H9 (cell line): Measurements from ENCODE around the gene DNLZ. TPM values are rescaled to one million over a fixed set of nuclear protein-coding genes. Genes with fewer than 3 reads are reported as not detected.

Experiments used
- DNase-seq: peaks from one replicate; pipeline ENCODE4 v3.0.0-alpha.2; 2017
- H2AFZ ChIP-seq: one replicate; pipeline ENCODE4 v1.6.1; 2013; ENCODE audit warnings: mild to moderate bottlenecking, low read length, control low read depth, moderate library complexity
- H2AK5ac ChIP-seq: 2 replicates; pipeline ENCODE4 v1.6.1; 2013; ENCODE audit warnings: low read length, control low read depth, mixed read lengths; ENCODE audit not compliant: insufficient read length
- H2BK120ac ChIP-seq: one replicate; pipeline ENCODE4 v1.6.1; 2013; ENCODE audit warnings: low read depth, mild to moderate bottlenecking, low read length, control low read depth, inconsistent platforms; ENCODE audit not compliant: poor library complexity, severe bottlenecking
- H2BK12ac ChIP-seq: 2 replicates; pipeline ENCODE4 v1.6.1; 2013; ENCODE audit warnings: low read length, control low read depth, mixed read lengths, low read depth; ENCODE audit not compliant: insufficient read length
- H2BK15ac ChIP-seq: 2 replicates; pipeline ENCODE4 v1.6.1; 2013; ENCODE audit warnings: low read depth, low read length, control low read depth
- H2BK20ac ChIP-seq: one replicate; pipeline ENCODE4 v1.6.1; 2013; ENCODE audit warnings: low read depth, mild to moderate bottlenecking, low read length, control low read depth, inconsistent platforms; ENCODE audit not compliant: poor library complexity, severe bottlenecking
- H2BK5ac ChIP-seq: 2 replicates; pipeline ENCODE4 v1.6.1; 2013; ENCODE audit warnings: low read length, control low read depth, mixed read lengths; ENCODE audit not compliant: insufficient read length
- H3K14ac ChIP-seq: 2 replicates; pipeline ENCODE4 v1.6.1; 2013; ENCODE audit warnings: low read length, control low read depth; ENCODE audit not compliant: insufficient read depth
- H3K18ac ChIP-seq: 2 replicates; pipeline ENCODE4 v1.6.1; 2013; ENCODE audit warnings: low read depth, mild to moderate bottlenecking, mixed read lengths, low read length, control low read depth; ENCODE audit not compliant: insufficient read length
- H3K23ac ChIP-seq: 2 replicates; pipeline ENCODE4 v1.6.1; 2013; ENCODE audit warnings: low read length, control low read depth, mixed read lengths, low read depth; ENCODE audit not compliant: insufficient read length
- H3K23me2 ChIP-seq: 2 replicates; pipeline ENCODE4 v1.6.1; 2013; ENCODE audit warnings: low read depth, mild to moderate bottlenecking, mixed read lengths, low read length, control low read depth; ENCODE audit not compliant: insufficient read length, poor library complexity, severe bottlenecking
- H3K27ac ChIP-seq: 2 replicates; pipeline ENCODE4 v1.5.1; 2013; ENCODE audit warnings: low read length, control low read depth, mixed read lengths, low read depth; ENCODE audit not compliant: insufficient read length
- H3K27me3 ChIP-seq: 2 replicates; pipeline ENCODE4 v1.6.1; 2013; ENCODE audit warnings: low read length, control low read depth, inconsistent platforms; ENCODE audit not compliant: insufficient read depth
- H3K4ac ChIP-seq: 2 replicates; pipeline ENCODE4 v1.6.1; 2013; ENCODE audit warnings: low read depth, mild to moderate bottlenecking, control low read depth, inconsistent platforms, low read length, moderate library complexity
- H3K4me1 ChIP-seq: 2 replicates; pipeline ENCODE4 v1.6.1; 2013; ENCODE audit warnings: low read length, control low read depth, inconsistent platforms; ENCODE audit not compliant: insufficient read depth
- H3K4me2 ChIP-seq: 2 replicates; pipeline ENCODE4 v1.6.1; 2013; ENCODE audit warnings: low read length, control low read depth, mixed read lengths; ENCODE audit not compliant: insufficient read length, insufficient read depth
- H3K56ac ChIP-seq: 2 replicates; pipeline ENCODE4 v1.6.1; 2013; ENCODE audit warnings: low read depth, mild to moderate bottlenecking, mixed read lengths, low read length, control low read depth; ENCODE audit not compliant: insufficient read length
- H3K79me1 ChIP-seq: 2 replicates; pipeline ENCODE4 v1.6.1; 2013; ENCODE audit warnings: low read depth, mild to moderate bottlenecking, moderate library complexity, low read length, control low read depth, inconsistent platforms; ENCODE audit not compliant: insufficient read depth, poor library complexity, severe bottlenecking
- H3K79me2 ChIP-seq: 2 replicates; pipeline ENCODE4 v1.6.1; 2013; ENCODE audit warnings: low read length, control low read depth, inconsistent platforms; ENCODE audit not compliant: insufficient read depth
- H3K9ac ChIP-seq: 2 replicates; pipeline ENCODE4 v1.6.1; 2013; ENCODE audit warnings: low read length, control low read depth, mixed read lengths; ENCODE audit not compliant: insufficient read length; ENCODE audit errors: extremely low read depth
- H3K9me3 ChIP-seq: one replicate; pipeline ENCODE4 v1.6.1; 2013; ENCODE audit warnings: low read depth, low read length, inconsistent platforms; ENCODE audit not compliant: control insufficient read depth
- H3T11ph ChIP-seq: one replicate; pipeline ENCODE4 v1.6.1; 2013; ENCODE audit warnings: mild to moderate bottlenecking, low read length, control low read depth, inconsistent platforms
- H4K20me1 ChIP-seq: one replicate; pipeline ENCODE4 v1.6.1; 2013; ENCODE audit not compliant: control insufficient read depth, insufficient read length, insufficient read depth
- H4K5ac ChIP-seq: 2 replicates; pipeline ENCODE4 v1.6.1; 2013; ENCODE audit warnings: low read depth, mild to moderate bottlenecking, mixed read lengths, low read length, control low read depth; ENCODE audit not compliant: insufficient read length
- H4K8ac ChIP-seq: replicated peaks from 2 replicates; pipeline ENCODE4 v1.6.1; 2013; ENCODE audit warnings: low read length, control low read depth, mixed read lengths, low read depth; ENCODE audit not compliant: insufficient read length
- H4K91ac ChIP-seq: 2 replicates; pipeline ENCODE4 v1.6.1; 2013; ENCODE audit warnings: low read depth, mild to moderate bottlenecking, moderate library complexity, mixed read lengths, low read length, control low read depth; ENCODE audit not compliant: insufficient read length
- H3K27ac Mint-ChIP-seq, 3 experiments: 2 replicates in 2 of 3; 3 replicates in 1 of 3; pipeline ENCODE4 v1.8.0; 2020 to 2021; ENCODE audit warnings: mixed read lengths in 3 of 3, mild to moderate bottlenecking in 1 of 3, moderate library complexity in 1 of 3
- H3K27me3 Mint-ChIP-seq: 2 replicates; pipeline ENCODE4 v1.8.0; 2021; ENCODE audit warnings: low read depth, mild to moderate bottlenecking, moderate library complexity, mixed read lengths
- H3K36me3 Mint-ChIP-seq, 3 experiments: 2 replicates in 2 of 3; 3 replicates in 1 of 3; pipeline ENCODE4 v1.8.0; 2020 to 2021; ENCODE audit warnings: low read depth in 3 of 3, mixed read lengths in 3 of 3; ENCODE audit not compliant: insufficient read depth in 1 of 3
- H3K4me1 Mint-ChIP-seq, 2 experiments: 2 replicates each; pipeline ENCODE4 v1.8.0; 2020; ENCODE audit warnings: mixed read lengths in 2 of 2
- H3K4me3 Mint-ChIP-seq, 2 experiments: 2 replicates in 1 of 2; 3 replicates in 1 of 2; pipeline ENCODE4 v1.8.0; 2020 to 2021; ENCODE audit warnings: mild to moderate bottlenecking in 2 of 2, mixed read lengths in 2 of 2, moderate library complexity in 1 of 2
- H3K9me3 Mint-ChIP-seq, 2 experiments: 2 replicates in 1 of 2; 3 replicates in 1 of 2; pipeline ENCODE4 v1.8.0; 2020; ENCODE audit warnings: mild to moderate bottlenecking in 2 of 2, mixed read lengths in 2 of 2, moderate library complexity in 1 of 2
- WGBS: extraction: QIAGEN DNeasy Blood & Tissue Kit; methylation state at CpG from one replicate; pipeline ENCODE4 v1.1.7; 2013; ENCODE audit warnings: missing lambda C conversion rate, low lambda C conversion rate, mixed read lengths; ENCODE audit not compliant: insufficient read length; ENCODE audit errors: extremely low coverage; 5-methylcytosine and 5-hydroxymethylcytosine counted together
- total RNA-seq: library from RNA; stranded (reverse); gene quantifications from 2 replicates; pipeline ENCODE4 v1.2.1, GENCODE V29; 2021
- TF ChIP-seq, protein P1 (sequence below): fragments of 200-600 bp; sonication (generic); conservative IDR thresholded peaks from 3 replicates; pipeline ENCODE4 v1.8.0; 2021; ENCODE audit warnings: antibody characterized with exemption, mild to moderate bottlenecking

Gene DNLZ
- total RNA-seq, 1 experiment from 2014 or later: 24.8 TPM

DNA sequence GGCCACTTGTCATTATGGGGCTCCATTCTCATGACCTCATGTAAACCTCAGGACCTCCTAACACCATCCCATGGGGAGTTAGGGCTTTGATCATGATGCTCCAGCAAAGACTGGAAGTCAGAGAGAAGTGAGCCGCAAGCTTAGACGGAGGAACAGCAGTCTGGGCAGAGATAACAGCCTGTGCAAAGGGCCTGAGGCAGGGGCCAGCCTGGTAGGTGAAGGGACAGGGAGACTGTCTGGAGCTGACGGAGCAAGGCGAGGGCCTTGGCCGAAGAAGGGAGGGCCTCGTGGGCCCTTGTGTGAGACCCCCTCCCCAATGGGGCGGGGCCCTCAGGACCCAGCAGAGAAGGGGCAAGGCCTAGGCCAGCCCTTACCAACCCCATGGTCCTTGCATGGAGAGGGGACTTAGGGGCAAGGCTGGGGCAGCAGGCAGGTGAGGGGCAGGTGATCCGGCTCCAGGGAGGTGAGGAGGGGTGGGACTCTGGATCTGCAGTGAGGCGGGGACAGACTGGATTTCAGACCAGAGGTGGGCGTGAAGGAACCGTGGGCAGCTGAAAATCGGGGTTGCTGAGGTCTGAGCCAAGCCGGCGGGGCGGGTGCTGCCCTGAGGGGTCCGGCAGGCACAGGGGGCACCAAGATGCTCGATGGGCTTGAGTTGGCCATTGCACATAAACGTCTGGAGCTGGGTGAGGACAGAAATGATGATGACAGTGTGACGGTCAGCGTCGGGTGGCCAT lies 18.8 kb downstream of the DNLZ start:
- Histone ChIP-seq H4K91ac (no peak overlapping the region), H2BK5ac (no peak overlapping the region), H3K9ac (no peak overlapping the region), H3K18ac (no peak overlapping the region), H2AK5ac (no peak overlapping the region), H3K27ac (no peak overlapping the region), H3K79me2 (no peaks in the 10 kb centered on the region), H3K4me1 (no peaks in the 10 kb centered on the region), H3K4me2 (no peak overlapping the region), H2BK120ac (no peak overlapping the region), H3K4ac (no peak overlapping the region), H3K14ac (no peak overlapping the region; the same call in 1 of the 2 replicates), H3T11ph (no peak overlapping the region), H3K9me3 (no peaks in the 10 kb centered on the region), H3K23me2 (no peaks in the 10 kb centered on the region), H3K79me1 (no peaks in the 10 kb centered on the region), H2AFZ (no peak overlapping the region), H4K20me1 (no peaks in the 10 kb centered on the region), H2BK20ac (no peak overlapping the region), H4K8ac (no peak overlapping the region), H3K56ac (no peak overlapping the region), H3K27me3 (no peaks in the 10 kb centered on the region), H3K23ac (no peak overlapping the region), H2BK12ac (no peak overlapping the region), H2BK15ac (no peak overlapping the region), H4K5ac (no peak overlapping the region)
- Mint-ChIP-seq H3K27ac (peak overlapping the region in 2 of 3 experiments; percentile 6 to 44; a peak in 2 of 7 replicates), H3K4me3 (peak overlapping the region in 1 of 2 experiments; percentile 7; a peak in 1 of 5 replicates), H3K9me3 (no peaks in the 10 kb centered on the region), H3K36me3 (no peaks in the 10 kb centered on the region; a peak in 1 of 7 replicates), H3K4me1 (peaks cover 3 to 24% of the 10 kb centered on the region in 2 experiments; a peak in 3 of 4 replicates), H3K27me3 (no peaks in the 10 kb centered on the region; the same call in 1 of the 2 replicates)
- TF ChIP-seq, protein P1, sequence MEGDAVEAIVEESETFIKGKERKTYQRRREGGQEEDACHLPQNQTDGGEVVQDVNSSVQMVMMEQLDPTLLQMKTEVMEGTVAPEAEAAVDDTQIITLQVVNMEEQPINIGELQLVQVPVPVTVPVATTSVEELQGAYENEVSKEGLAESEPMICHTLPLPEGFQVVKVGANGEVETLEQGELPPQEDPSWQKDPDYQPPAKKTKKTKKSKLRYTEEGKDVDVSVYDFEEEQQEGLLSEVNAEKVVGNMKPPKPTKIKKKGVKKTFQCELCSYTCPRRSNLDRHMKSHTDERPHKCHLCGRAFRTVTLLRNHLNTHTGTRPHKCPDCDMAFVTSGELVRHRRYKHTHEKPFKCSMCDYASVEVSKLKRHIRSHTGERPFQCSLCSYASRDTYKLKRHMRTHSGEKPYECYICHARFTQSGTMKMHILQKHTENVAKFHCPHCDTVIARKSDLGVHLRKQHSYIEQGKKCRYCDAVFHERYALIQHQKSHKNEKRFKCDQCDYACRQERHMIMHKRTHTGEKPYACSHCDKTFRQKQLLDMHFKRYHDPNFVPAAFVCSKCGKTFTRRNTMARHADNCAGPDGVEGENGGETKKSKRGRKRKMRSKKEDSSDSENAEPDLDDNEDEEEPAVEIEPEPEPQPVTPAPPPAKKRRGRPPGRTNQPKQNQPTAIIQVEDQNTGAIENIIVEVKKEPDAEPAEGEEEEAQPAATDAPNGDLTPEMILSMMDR: no peak
- WGBS: no CpG with 5 or more reads among the region's 21 CpGs
- no peak for DNase-seq
